HepG2 (cell line): ENCODE results near the gene BCL2L1. TPM values are rescaled to one million over a fixed set of nuclear protein-coding genes. Genes with fewer than 3 reads are reported as not detected.

ENCODE experiments used
- ARNT2 ChIP-seq: sonication (generic); formaldehyde crosslinking; IDR thresholded peaks from 2 replicates; pipeline ENCODE4 v1.8.0; 2022; ENCODE audit warnings: mild to moderate bottlenecking, low read depth, missing genetic modification reagents, moderate library complexity
- ATF1 ChIP-seq: IDR thresholded peaks from 2 replicates; pipeline ENCODE4 v1.6.1; 2016; ENCODE audit warnings: mild to moderate bottlenecking, control low read depth
- ERF ChIP-seq: IDR thresholded peaks from 2 replicates; pipeline ENCODE4 v1.6.1; 2018; ENCODE audit warnings: missing biosample characterization, missing genetic modification reagents
- FOXO1 ChIP-seq: sonication (generic); formaldehyde crosslinking; IDR thresholded peaks from 2 replicates; pipeline ENCODE4 v1.4.0; 2020; ENCODE audit warnings: missing genetic modification reagents
- JARID2 ChIP-seq: sonication (generic); formaldehyde crosslinking; IDR thresholded peaks from 2 replicates; pipeline ENCODE4 v1.8.1; 2023; ENCODE audit warnings: missing genetic modification reagents, inconsistent platforms; ENCODE audit not compliant: insufficient replicate concordance
- KLF13 ChIP-seq: sonication (generic); formaldehyde crosslinking; IDR thresholded peaks from 2 replicates; pipeline ENCODE4 v1.4.0; 2020; ENCODE audit warnings: mild to moderate bottlenecking, missing genetic modification reagents
- MTF1 ChIP-seq: sonication (generic); formaldehyde crosslinking; IDR thresholded peaks from 2 replicates; pipeline ENCODE4 v1.5.0; 2020; ENCODE audit warnings: missing genetic modification reagents
- PHF8 ChIP-seq: sonication (generic); formaldehyde crosslinking; IDR thresholded peaks from 2 replicates; pipeline ENCODE4 v1.5.0; 2020; ENCODE audit warnings: missing genetic modification reagents
- PPARG ChIP-seq: conservative IDR thresholded peaks from 2 replicates; pipeline ENCODE4 v1.6.1; 2016; ENCODE audit warnings: missing biosample characterization, missing genetic modification reagents
- SAP130 ChIP-seq: IDR thresholded peaks from 2 replicates; pipeline ENCODE4 v1.6.1; 2016; ENCODE audit warnings: low read depth
- SNAI1 ChIP-seq: sonication (generic); formaldehyde crosslinking; IDR thresholded peaks from 2 replicates; pipeline ENCODE4 v1.5.0; 2020; ENCODE audit warnings: mild to moderate bottlenecking, missing genetic modification reagents, borderline replicate concordance
- TEAD3 ChIP-seq: optimal IDR thresholded peaks from 2 replicates; pipeline ENCODE3; 2016; ENCODE audit warnings: borderline replicate concordance
- ZFP82 ChIP-seq: sonication (generic); formaldehyde crosslinking; IDR thresholded peaks from 2 replicates; pipeline ENCODE4 v1.5.1; 2020; ENCODE audit warnings: mild to moderate bottlenecking, missing genetic modification reagents, borderline replicate concordance
- ZNF3 ChIP-seq: IDR thresholded peaks from 2 replicates; pipeline ENCODE4 v1.7.0; 2017; ENCODE audit warnings: inconsistent platforms
- ZNF326 ChIP-seq: sonication (generic); formaldehyde crosslinking; IDR thresholded peaks from 2 replicates; pipeline ENCODE4 v1.4.0; 2020; ENCODE audit warnings: missing genetic modification reagents, borderline replicate concordance
- polyA plus RNA-seq, 8 experiments: library from polyadenylated mRNA; depleted of rRNA in 3 of 8; stranded (reverse) in 7 of 8; unstranded in 1 of 8; fragments of >200 nt; fragmentation: Illumina TruSeq in 4 of 8; extraction: Trizol in 4 of 8; gene quantifications; 2 replicates each; pipeline versions ENCODE4 v1.2.1 to v1.2.3, GENCODE V29; 2011 to 2016; ENCODE audit warnings: low read depth in 4 of 8, missing spikeins in 1 of 8, mixed read lengths in 1 of 8; ENCODE audit not compliant: insufficient read depth in 1 of 8
- total RNA-seq, 5 experiments: library from RNA; depleted of rRNA; stranded (reverse); fragments of >200 nt; fragmentation: Illumina TruSeq; extraction: Trizol; gene quantifications; 2 replicates each; pipeline ENCODE4 v1.2.3, GENCODE V29; 2016; ENCODE audit warnings: low read depth in 1 of 5
- TF ChIP-seq, protein P1 (sequence below): sonication (generic); formaldehyde crosslinking; IDR thresholded peaks from 2 replicates; pipeline ENCODE4 v1.4.0; 2020; ENCODE audit warnings: missing genetic modification reagents
- TF ChIP-seq, protein P2 (sequence below): sonication (generic); formaldehyde crosslinking; IDR thresholded peaks from 2 replicates; pipeline ENCODE4 v1.4.0; 2020; ENCODE audit warnings: missing genetic modification reagents
- TF ChIP-seq, protein P3 (sequence below): sonication (generic); formaldehyde crosslinking; IDR thresholded peaks from 2 replicates; pipeline ENCODE4 v1.4.0; 2020; ENCODE audit warnings: low read depth, missing genetic modification reagents
- TF ChIP-seq, protein P4 (sequence below): IDR thresholded peaks from 2 replicates; pipeline ENCODE4 v1.6.1; 2012; ENCODE audit warnings: low read length, improper control_type of control experiment

The BCL2L1 gene
- total and polyA plus RNA-seq, 2 of the 13 experiments (the other 11 are each of a cell fraction or from before 2014, with no cell fraction given) = 164 to 258 TPM

DNA sequence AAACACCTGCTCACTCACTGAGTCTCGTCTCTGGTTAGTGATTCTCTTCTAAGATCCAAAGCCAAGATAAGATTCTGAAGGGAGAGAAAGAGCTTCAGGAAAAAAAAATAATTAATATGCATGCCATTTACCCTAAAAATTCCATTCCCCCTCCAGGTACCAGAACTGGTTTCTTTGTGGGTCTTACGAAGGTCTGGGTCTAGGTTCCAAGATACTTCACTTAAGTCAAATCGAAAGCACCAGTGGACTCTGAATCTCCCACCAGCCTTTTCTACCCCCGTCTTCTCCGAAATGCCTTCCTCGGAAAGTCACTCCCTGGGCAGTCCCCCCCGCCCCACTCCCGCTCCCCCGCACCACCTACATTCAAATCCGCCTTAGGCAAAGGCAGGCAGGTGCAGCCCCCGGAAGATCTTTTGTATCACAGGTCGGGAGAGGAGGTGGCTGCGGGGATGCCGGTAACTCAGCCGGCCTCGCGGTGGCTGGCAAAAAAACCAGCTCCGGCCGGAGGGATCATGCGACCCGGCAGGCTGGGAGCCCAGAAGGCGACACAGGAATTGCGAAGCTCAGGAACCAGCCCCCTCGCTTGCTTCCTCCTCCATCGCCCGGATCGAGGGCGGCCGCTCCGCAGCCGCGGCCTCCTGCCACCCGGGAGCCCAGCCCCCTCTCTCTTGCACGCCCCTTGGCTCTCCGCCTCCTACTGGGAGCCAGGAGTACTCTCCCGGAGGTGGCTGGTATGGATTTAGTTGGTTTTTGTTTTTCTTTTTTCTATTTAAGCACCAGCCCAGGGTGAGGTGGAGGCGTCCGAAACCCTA, at the start of gene BCL2L1 (continued):
- TF ChIP-seq TEAD3 (CRISPR knock-in tag) (peak; percentile 19), MTF1 (CRISPR knock-in tag) (0 out of 2 replicates have a peak, but pooled peaks have one; percentile 12), JARID2 (CRISPR knock-in tag) (peak; percentile 84), FOXO1 (peak; percentile 71), PHF8 (CRISPR knock-in tag) (peak; percentile 26; the same call in 1 of the 2 replicates), PPARG (peak; percentile 40; the same call in 1 of the 2 replicates), ERF (CRISPR knock-in tag) (no peak; the same call in 1 of the 2 replicates), ZNF3 (CRISPR knock-in tag) (peak; percentile 66; the same call in 1 of the 2 replicates), ARNT2 (0 out of 2 replicates have a peak, but pooled peaks have one; percentile 2), KLF13 (CRISPR knock-in tag) (0 out of 2 replicates have a peak, but pooled peaks have one; percentile 15), SAP130 (peak; percentile 83), ATF1 (no peak), ZFP82 (CRISPR knock-in tag) (no peak; the same call in 1 of the 2 replicates), ZNF326 (peak; percentile 51; the same call in 1 of the 2 replicates), SNAI1 (0 out of 2 replicates have a peak, but pooled peaks have one; percentile 9)
- TF ChIP-seq, protein P1, sequence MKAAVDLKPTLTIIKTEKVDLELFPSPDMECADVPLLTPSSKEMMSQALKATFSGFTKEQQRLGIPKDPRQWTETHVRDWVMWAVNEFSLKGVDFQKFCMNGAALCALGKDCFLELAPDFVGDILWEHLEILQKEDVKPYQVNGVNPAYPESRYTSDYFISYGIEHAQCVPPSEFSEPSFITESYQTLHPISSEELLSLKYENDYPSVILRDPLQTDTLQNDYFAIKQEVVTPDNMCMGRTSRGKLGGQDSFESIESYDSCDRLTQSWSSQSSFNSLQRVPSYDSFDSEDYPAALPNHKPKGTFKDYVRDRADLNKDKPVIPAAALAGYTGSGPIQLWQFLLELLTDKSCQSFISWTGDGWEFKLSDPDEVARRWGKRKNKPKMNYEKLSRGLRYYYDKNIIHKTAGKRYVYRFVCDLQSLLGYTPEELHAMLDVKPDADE (CRISPR knock-in tag) = no peak; the same call in 1 of the 2 replicates
- TF ChIP-seq, protein P2, sequence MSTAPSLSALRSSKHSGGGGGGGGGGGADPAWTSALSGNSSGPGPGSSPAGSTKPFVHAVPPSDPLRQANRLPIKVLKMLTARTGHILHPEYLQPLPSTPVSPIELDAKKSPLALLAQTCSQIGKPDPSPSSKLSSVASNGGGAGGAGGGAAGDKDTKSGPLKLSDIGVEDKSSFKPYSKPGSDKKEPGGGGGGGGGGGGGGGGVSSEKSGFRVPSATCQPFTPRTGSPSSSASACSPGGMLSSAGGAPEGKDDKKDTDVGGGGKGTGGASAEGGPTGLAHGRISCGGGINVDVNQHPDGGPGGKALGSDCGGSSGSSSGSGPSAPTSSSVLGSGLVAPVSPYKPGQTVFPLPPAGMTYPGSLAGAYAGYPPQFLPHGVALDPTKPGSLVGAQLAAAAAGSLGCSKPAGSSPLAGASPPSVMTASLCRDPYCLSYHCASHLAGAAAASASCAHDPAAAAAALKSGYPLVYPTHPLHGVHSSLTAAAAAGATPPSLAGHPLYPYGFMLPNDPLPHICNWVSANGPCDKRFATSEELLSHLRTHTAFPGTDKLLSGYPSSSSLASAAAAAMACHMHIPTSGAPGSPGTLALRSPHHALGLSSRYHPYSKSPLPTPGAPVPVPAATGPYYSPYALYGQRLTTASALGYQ = no peak
- TF ChIP-seq, protein P3, sequence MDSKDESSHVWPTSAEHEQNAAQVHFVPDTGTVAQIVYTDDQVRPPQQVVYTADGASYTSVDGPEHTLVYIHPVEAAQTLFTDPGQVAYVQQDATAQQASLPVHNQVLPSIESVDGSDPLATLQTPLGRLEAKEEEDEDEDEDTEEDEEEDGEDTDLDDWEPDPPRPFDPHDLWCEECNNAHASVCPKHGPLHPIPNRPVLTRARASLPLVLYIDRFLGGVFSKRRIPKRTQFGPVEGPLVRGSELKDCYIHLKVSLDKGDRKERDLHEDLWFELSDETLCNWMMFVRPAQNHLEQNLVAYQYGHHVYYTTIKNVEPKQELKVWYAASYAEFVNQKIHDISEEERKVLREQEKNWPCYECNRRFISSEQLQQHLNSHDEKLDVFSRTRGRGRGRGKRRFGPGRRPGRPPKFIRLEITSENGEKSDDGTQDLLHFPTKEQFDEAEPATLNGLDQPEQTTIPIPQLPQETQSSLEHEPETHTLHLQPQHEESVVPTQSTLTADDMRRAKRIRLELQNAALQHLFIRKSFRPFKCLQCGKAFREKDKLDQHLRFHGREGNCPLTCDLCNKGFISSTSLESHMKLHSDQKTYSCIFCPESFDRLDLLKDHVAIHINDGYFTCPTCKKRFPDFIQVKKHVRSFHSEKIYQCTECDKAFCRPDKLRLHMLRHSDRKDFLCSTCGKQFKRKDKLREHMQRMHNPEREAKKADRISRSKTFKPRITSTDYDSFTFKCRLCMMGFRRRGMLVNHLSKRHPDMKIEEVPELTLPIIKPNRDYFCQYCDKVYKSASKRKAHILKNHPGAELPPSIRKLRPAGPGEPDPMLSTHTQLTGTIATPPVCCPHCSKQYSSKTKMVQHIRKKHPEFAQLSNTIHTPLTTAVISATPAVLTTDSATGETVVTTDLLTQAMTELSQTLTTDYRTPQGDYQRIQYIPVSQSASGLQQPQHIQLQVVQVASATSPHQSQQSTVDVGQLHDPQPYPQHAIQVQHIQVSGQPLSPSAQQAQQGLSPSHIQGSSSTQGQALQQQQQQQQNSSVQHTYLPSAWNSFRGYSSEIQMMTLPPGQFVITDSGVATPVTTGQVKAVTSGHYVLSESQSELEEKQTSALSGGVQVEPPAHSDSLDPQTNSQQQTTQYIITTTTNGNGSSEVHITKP = no peak
- TF ChIP-seq, protein P4, sequence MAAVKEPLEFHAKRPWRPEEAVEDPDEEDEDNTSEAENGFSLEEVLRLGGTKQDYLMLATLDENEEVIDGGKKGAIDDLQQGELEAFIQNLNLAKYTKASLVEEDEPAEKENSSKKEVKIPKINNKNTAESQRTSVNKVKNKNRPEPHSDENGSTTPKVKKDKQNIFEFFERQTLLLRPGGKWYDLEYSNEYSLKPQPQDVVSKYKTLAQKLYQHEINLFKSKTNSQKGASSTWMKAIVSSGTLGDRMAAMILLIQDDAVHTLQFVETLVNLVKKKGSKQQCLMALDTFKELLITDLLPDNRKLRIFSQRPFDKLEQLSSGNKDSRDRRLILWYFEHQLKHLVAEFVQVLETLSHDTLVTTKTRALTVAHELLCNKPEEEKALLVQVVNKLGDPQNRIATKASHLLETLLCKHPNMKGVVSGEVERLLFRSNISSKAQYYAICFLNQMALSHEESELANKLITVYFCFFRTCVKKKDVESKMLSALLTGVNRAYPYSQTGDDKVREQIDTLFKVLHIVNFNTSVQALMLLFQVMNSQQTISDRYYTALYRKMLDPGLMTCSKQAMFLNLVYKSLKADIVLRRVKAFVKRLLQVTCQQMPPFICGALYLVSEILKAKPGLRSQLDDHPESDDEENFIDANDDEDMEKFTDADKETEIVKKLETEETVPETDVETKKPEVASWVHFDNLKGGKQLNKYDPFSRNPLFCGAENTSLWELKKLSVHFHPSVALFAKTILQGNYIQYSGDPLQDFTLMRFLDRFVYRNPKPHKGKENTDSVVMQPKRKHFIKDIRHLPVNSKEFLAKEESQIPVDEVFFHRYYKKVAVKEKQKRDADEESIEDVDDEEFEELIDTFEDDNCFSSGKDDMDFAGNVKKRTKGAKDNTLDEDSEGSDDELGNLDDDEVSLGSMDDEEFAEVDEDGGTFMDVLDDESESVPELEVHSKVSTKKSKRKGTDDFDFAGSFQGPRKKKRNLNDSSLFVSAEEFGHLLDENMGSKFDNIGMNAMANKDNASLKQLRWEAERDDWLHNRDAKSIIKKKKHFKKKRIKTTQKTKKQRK = no peak
